Panc1 (cell line): ENCODE results near the gene SYNCRIP. TPM values are rescaled to one million over a fixed set of nuclear protein-coding genes. Genes with fewer than 3 reads are reported as not detected.

Experiments used
- ATAC-seq: fragments of 200-7000 bp; cut with Tn5 transposase; 2 replicates; pipeline ENCODE4 v1.9.1; 2020; ENCODE audit warnings: mild to moderate bottlenecking, moderate library complexity
- BruUV-seq: library from RNA; stranded (reverse); fragments of 400-500 nt; replicated peaks from 2 replicates; lab custom pipeline; 2021; lab: Mats Ljungman, UMichigan
- CTCF ChIA-PET: fragments of 300-600 bp; sonication (Branson Sonifier 250); formaldehyde crosslinking; loops from one replicate; lab custom pipeline; 2022; ENCODE audit warnings: antibody characterized with exemption; lab: Charles Lee
- POLR2A ChIA-PET: fragments of 300-600 bp; sonication (Branson Sonifier 250); formaldehyde crosslinking; loops from one replicate; lab custom pipeline; 2022; ENCODE audit warnings: antibody characterized with exemption; lab: Charles Lee
- DNase-seq: peaks from one replicate; pipeline ENCODE4 v3.0.0-alpha.2; 2010; ENCODE audit warnings: low read depth, low spot score
- H3K27ac ChIP-seq: 2 replicates; pipeline ENCODE4 v1.5.1; 2011; ENCODE audit warnings: mild to moderate bottlenecking, low read length, inconsistent platforms
- H3K27me3 ChIP-seq: fragments of 200-500 bp; sonication (Bioruptor generic); 2 replicates; pipeline ENCODE4 v1.6.0; 2014; ENCODE audit warnings: low read length, inconsistent platforms; ENCODE audit not compliant: control insufficient read depth, insufficient read depth
- H3K36me3 ChIP-seq: fragments of 200-500 bp; sonication (Bioruptor generic); 2 replicates; pipeline ENCODE4 v1.5.1; 2014; ENCODE audit warnings: inconsistent platforms, mild to moderate bottlenecking, low read length, moderate library complexity; ENCODE audit not compliant: control insufficient read depth, insufficient read depth
- H3K4me1 ChIP-seq: 2 replicates; pipeline ENCODE4 v1.5.1; 2011; ENCODE audit warnings: inconsistent platforms, mild to moderate bottlenecking, low read length, moderate library complexity; ENCODE audit not compliant: control insufficient read depth, insufficient read depth
- H3K4me3 ChIP-seq, 2 experiments: 2 replicates each; pipeline ENCODE4 v1.5.1; 2011 to 2012; ENCODE audit warnings: low read depth in 2 of 2, low read length in 2 of 2, mild to moderate bottlenecking in 2 of 2, inconsistent platforms in 1 of 2, moderate library complexity in 1 of 2
- H3K9me3 ChIP-seq: fragments of 200-500 bp; sonication (Bioruptor generic); 2 replicates; pipeline ENCODE4 v1.5.1; 2014; ENCODE audit warnings: low read depth, mild to moderate bottlenecking, inconsistent platforms, low read length, moderate library complexity; ENCODE audit not compliant: control insufficient read depth, insufficient read depth
- POLR2AphosphoS5 ChIP-seq: IDR thresholded peaks from 2 replicates; pipeline ENCODE4 v1.6.1; 2012; ENCODE audit warnings: mild to moderate bottlenecking, low read depth, low read length, moderate library complexity
- SIN3A ChIP-seq: IDR thresholded peaks from 2 replicates; pipeline ENCODE4 v1.6.1; 2012; ENCODE audit warnings: low read depth, mild to moderate bottlenecking, low read length, moderate library complexity, borderline replicate concordance; ENCODE audit not compliant: insufficient read depth
- TCF7L2 ChIP-seq: IDR thresholded peaks from 2 replicates; pipeline ENCODE4 v1.6.1; 2011; ENCODE audit warnings: mild to moderate bottlenecking, low read depth, low read length, inconsistent platforms
- in situ Hi-C: cut with HindIII; loops from 2 replicates; pipeline ENCODE4 v1.10.0; 2016; ENCODE audit warnings: low sequenced_read_pairs, low pct_unique_long_range_greater_than_20kb
- intact Hi-C: fragments of 100-400 bp; cut with micrococcal nuclease; formaldehyde crosslinking; loops from one replicate; pipeline ENCODE4 v1.10.0; 2022; ENCODE audit not compliant: unreplicated experiment
- total RNA-seq: library from RNA; stranded (reverse); gene quantifications from one replicate; pipeline ENCODE4 v1.2.1, GENCODE V29; 2021; ENCODE audit not compliant: unreplicated experiment
- TF ChIP-seq, protein P1 (sequence below): fragments of 450-650 bp; IDR thresholded peaks from 2 replicates; pipeline ENCODE4 v1.5.1; 2017; ENCODE audit warnings: mild to moderate bottlenecking
- TF ChIP-seq, protein P2 (sequence below), 2 experiments: IDR thresholded peaks; 2 replicates each; pipeline ENCODE4 v1.6.1; 2011 to 2012; ENCODE audit warnings: low read depth in 2 of 2, control low read depth in 1 of 2, low read length in 1 of 2, mild to moderate bottlenecking in 1 of 2, moderate library complexity in 1 of 2; ENCODE audit not compliant: insufficient read depth in 1 of 2

Gene SYNCRIP
- total RNA-seq, 1 experiment from 2014 or later: 141 TPM

DNA sequence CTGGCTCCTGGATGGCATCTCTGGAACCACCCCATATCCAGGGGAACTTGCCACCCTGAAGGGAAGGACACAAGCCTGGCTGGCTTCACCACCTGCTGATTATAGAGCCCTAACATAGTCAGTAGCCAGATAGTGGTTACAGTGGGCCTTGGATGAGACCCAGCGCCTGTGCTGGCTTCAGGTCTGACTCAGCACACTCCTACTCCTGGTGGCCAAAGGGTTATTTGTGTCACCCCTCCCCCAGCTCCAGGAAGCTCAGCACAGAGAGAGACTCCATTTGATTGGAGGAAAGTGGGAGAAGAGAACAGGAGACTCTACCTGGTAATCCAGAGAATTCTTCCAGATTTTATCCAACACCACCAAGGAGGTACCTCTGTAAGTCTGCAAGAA lies 61.8 kb downstream of the SYNCRIP start:
- no TSS peak for BruUV-seq

DNA sequence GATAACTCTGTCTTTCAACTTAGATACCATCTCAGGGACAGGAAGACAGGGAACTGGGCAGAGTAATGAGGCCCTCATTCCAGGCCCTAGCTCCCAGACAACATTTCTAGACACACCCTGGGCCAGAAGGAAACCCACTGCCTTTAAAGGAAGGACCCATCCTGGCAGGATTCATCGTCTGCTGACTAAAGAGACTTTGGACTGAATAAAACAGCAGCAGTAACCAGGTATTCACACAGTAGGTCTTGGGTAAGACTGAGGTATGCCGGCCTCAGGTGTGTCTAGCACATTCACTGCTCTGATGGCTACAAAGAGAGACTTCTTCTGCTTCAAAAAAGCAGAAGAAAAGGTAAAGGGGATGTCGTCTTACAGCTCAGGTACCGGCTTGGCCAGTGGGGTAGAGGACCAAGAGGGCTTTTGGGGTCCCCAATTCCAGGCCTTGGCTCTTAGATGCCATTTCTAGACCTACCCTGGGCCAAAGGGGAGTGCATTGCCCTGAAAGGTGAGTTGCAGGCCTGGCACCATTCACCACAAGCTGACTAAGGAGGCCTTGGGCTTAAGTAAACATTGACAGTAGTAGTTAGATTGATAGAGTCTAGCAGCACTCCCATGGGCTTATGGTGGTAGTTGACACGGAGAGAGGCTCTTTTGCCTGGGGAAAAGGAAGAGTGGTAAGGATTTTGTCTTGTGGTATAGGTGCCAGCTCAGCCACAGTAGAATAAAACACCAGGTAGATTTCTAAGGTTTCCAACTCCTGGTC lies 62.4 kb downstream of the SYNCRIP start:
- BruUV-seq: no TSS peak
- DNase-seq (no peak), ATAC-seq (peak; percentile 87)
- in situ Hi-C loops: no loop called here
- Histone ChIP-seq H3K9me3 (peaks cover 1% of the 10 kb centered on the region; the same call in 1 of the 2 replicates), H3K27ac (peak overlapping the region; percentile 61), H3K4me3 (no peak overlapping the region), H3K27me3 (no peaks in the 10 kb centered on the region), H3K4me1 (peaks cover 32% of the 10 kb centered on the region), H3K36me3 (no peaks in the 10 kb centered on the region)
- TF ChIP-seq, protein P1, sequence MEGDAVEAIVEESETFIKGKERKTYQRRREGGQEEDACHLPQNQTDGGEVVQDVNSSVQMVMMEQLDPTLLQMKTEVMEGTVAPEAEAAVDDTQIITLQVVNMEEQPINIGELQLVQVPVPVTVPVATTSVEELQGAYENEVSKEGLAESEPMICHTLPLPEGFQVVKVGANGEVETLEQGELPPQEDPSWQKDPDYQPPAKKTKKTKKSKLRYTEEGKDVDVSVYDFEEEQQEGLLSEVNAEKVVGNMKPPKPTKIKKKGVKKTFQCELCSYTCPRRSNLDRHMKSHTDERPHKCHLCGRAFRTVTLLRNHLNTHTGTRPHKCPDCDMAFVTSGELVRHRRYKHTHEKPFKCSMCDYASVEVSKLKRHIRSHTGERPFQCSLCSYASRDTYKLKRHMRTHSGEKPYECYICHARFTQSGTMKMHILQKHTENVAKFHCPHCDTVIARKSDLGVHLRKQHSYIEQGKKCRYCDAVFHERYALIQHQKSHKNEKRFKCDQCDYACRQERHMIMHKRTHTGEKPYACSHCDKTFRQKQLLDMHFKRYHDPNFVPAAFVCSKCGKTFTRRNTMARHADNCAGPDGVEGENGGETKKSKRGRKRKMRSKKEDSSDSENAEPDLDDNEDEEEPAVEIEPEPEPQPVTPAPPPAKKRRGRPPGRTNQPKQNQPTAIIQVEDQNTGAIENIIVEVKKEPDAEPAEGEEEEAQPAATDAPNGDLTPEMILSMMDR: no peak
- TF ChIP-seq POLR2AphosphoS5: no peak
- TF ChIP-seq TCF7L2: no peak
- TF ChIP-seq, protein P2, sequence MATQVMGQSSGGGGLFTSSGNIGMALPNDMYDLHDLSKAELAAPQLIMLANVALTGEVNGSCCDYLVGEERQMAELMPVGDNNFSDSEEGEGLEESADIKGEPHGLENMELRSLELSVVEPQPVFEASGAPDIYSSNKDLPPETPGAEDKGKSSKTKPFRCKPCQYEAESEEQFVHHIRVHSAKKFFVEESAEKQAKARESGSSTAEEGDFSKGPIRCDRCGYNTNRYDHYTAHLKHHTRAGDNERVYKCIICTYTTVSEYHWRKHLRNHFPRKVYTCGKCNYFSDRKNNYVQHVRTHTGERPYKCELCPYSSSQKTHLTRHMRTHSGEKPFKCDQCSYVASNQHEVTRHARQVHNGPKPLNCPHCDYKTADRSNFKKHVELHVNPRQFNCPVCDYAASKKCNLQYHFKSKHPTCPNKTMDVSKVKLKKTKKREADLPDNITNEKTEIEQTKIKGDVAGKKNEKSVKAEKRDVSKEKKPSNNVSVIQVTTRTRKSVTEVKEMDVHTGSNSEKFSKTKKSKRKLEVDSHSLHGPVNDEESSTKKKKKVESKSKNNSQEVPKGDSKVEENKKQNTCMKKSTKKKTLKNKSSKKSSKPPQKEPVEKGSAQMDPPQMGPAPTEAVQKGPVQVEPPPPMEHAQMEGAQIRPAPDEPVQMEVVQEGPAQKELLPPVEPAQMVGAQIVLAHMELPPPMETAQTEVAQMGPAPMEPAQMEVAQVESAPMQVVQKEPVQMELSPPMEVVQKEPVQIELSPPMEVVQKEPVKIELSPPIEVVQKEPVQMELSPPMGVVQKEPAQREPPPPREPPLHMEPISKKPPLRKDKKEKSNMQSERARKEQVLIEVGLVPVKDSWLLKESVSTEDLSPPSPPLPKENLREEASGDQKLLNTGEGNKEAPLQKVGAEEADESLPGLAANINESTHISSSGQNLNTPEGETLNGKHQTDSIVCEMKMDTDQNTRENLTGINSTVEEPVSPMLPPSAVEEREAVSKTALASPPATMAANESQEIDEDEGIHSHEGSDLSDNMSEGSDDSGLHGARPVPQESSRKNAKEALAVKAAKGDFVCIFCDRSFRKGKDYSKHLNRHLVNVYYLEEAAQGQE (IDR thresholded peaks at IDR 0.05; ENCODE audit: insufficient read depth in 1 of 2, low read depth in 2 of 2, low read length in 1 of 2): no peak
- TF ChIP-seq SIN3A: no peak
- ChIA-PET CTCF (interaction anchor here (0.5 kb wide), 1 partner anchor 56 kb away, joined by 3 read pairs; no protein-coding TSS in a partner anchor), POLR2A (interaction anchor here (0.6 kb wide), 1 partner anchor 138 kb away, joined by 4 read pairs; no protein-coding TSS in a partner anchor)
- intact Hi-C loops: no loop called here

More for the DNA sequence above, 61.8 kb downstream of the SYNCRIP start:
- ATAC-seq: peak; percentile 82
- in situ Hi-C loops (no loop called here), intact Hi-C loops (no loop called here)
- H3K27me3 ChIP-seq: no peaks in the 10 kb centered on the region
- no peak overlapping the region for H3K4me3 ChIP-seq
- no peak for DNase-seq
- TF ChIP-seq TCF7L2: no peak
- TF ChIP-seq, protein P1: no peak
- TF ChIP-seq SIN3A: no peak
- TF ChIP-seq, protein P2 (IDR thresholded peaks at IDR 0.05; ENCODE audit: insufficient read depth in 1 of 2, low read depth in 2 of 2, low read length in 1 of 2): no peak
- no peak for TF ChIP-seq POLR2AphosphoS5
- peaks cover 7% of the 10 kb centered on the region; the same call in 1 of the 2 replicates for H3K9me3 ChIP-seq
- H3K36me3 ChIP-seq: no peaks in the 10 kb centered on the region
- ChIA-PET CTCF (interaction anchor here (0.5 kb wide), 1 partner anchor 56 kb away, joined by 3 read pairs; no protein-coding TSS in a partner anchor), POLR2A (no interaction called here)
- H3K4me1 ChIP-seq: peaks cover 32% of the 10 kb centered on the region
- peak overlapping the region; percentile 61 for H3K27ac ChIP-seq
